ENCODE data around the gene FBXW7.

- no peak for TF ChIP-seq POLR2A (IDR thresholded peaks at IDR 0.05; ENCODE audit: low read depth, low read length)
- TF ChIP-seq SPI1 (IDR thresholded peaks at IDR 0.05; ENCODE audit: low read depth, low read length): no peak
- no peak for TF ChIP-seq TAF1 (IDR thresholded peaks at IDR 0.05; ENCODE audit: low read depth, low read length)
Observed at GRCh38 chr4:152321398-152321797, 214.5 kb downstream of the FBXW7 start.

All from GM12891 (cell line).